Testis (tissue), 2 donors: Measurements from ENCODE around the gene ACAA1.

Experiments
- CTCF ChIP-seq, 3 experiments: fragments of 450-650 bp in 2 of 3; fragments of 200-600 bp in 1 of 3; sonication (generic) in 1 of 3; IDR thresholded peaks; one replicate each; pipeline ENCODE4 v1.5.1; 2016 to 2019; ENCODE audit warnings: antibody characterized with exemption in 3 of 3, mild to moderate bottlenecking in 2 of 3, moderate library complexity in 1 of 3
- POLR2A ChIP-seq: fragments of 450-650 bp; IDR thresholded peaks from one replicate; pipeline ENCODE4 v1.6.1; 2017; ENCODE audit warnings: antibody characterized with exemption, mild to moderate bottlenecking, moderate library complexity

DNA sequence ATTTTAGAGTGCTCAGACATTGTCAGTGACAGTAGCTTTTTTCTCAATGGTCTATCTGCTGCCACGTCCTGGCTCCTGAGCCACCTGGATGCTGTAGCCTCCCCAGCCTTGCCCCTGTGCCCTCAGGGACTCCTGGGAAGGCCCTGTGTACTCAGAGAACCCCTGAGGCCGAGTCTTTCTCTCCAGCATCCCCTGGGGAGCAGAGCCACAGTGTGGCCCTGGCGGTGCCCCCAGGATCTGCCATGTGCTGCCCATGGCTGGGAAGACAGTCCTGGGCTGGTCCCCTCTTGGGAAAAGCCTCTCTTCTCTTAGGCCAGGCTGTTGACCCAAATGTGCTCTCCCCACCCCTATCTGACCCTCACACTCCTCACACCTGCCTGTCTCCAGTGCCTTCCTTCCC lies 6.6 kb upstream of the ACAA1 start:
- no peak for TF ChIP-seq CTCF (IDR thresholded peaks at IDR 0.05)
- TF ChIP-seq POLR2A = no peak
